ENCODE results near the gene PI4K2A. TPM values are rescaled to one million over a fixed set of nuclear protein-coding genes. Genes with fewer than 3 reads are reported as not detected.

Gene PI4K2A
- total and polyA plus RNA-seq, 2 of the 13 experiments (the other 11 are each of a cell fraction or from before 2014, with no cell fraction given) = 10.9 to 14.3 TPM

- ChIA-PET CTCF (ENCODE audit: low intra/inter-chr PET ratio, low total read pairs) (interaction anchor here (2.1 kb wide), 1 partner anchor 15 kb away, joined by 6 read pairs; no protein-coding TSS in a partner anchor), POLR2A (interaction anchor here (0.6 to 3.5 kb wide), 17 partner anchors 10 to 189 kb away, joined by 3 to 39 read pairs (median 5); partner anchors contain the start of genes HOGA1, PI4K2A, UBTD1 and ZFYVE27)
- H3K9ac ChIP-seq (ENCODE audit: insufficient read depth, low read depth, low read length) = peak overlapping the region; percentile 96
- intact Hi-C loops (cut with micrococcal nuclease; ENCODE audit: unreplicated experiment) (no loop called here), in situ Hi-C loops (cut with HindIII; ENCODE audit: extremely low pct_ligation_motif_present, low pct_unique_long_range_greater_than_20kb) (no loop called here)
- H3K79me2 ChIP-seq (ENCODE audit: insufficient read depth, low read length) = peaks cover 47% of the 10 kb centered on the region
- peaks cover 14% of the 10 kb centered on the region for H4K20me1 ChIP-seq (ENCODE audit: insufficient read depth, low read length)
- FAIRE-seq (no peak), ATAC-seq (peak; percentile 0; the same call in 1 of the 3 replicates), DNase-seq (ENCODE audit: low spot score) (no peak)
- no peaks in the 10 kb centered on the region; a peak in 1 of 5 replicates for H3K27me3 ChIP-seq (ENCODE audit: control insufficient read depth in 1 of 2, insufficient read depth in 2 of 2, low read length in 2 of 2)
- WGBS (ENCODE audit: low lambda C conversion rate) = 1% methylated on average over 6 of the region's 14 CpGs
- TSS peak; percentile 68 for BruUV-seq (replicated peaks)
- peak overlapping the region; percentile 92 for H3K27ac ChIP-seq (ENCODE audit: extremely low read length, insufficient read depth, low read length)
- peak overlapping the region; percentile 91 to 97 (median 95) for H3K4me3 ChIP-seq (replicated peaks in 1 of 3; ENCODE audit: insufficient read depth in 1 of 3, low read depth in 2 of 3, low read length in 3 of 3)
- H3K9me3 ChIP-seq (ENCODE audit: low read length) = no peaks in the 10 kb centered on the region
- H3K4me1 ChIP-seq (ENCODE audit: insufficient read depth, low read length) = peaks cover 59% of the 10 kb centered on the region
- H3K4me2 ChIP-seq (ENCODE audit: low read depth, low read length) = peak overlapping the region; percentile 93
- no peak overlapping the region for H2AFZ ChIP-seq (ENCODE audit: low read length)
- no peaks in the 10 kb centered on the region for H3K36me3 ChIP-seq (replicated peaks in 1 of 2; ENCODE audit: control insufficient read depth in 1 of 2, insufficient read depth in 2 of 2, low read length in 2 of 2)
- TF ChIP-seq HNF4A (CRISPR knock-in tag; IDR thresholded peaks at IDR 0.05) (no peak), ZNF629 (CRISPR knock-in tag; conservative IDR thresholded peaks at IDR 0.05) (peak; percentile 98), ZMYM3 (CRISPR knock-in tag; IDR thresholded peaks at IDR 0.05) (peak; percentile 89), SNAPC2 (CRISPR knock-in tag; IDR thresholded peaks at IDR 0.05) (no peak), ATF7-NPFF (CRISPR knock-in tag; IDR thresholded peaks at IDR 0.05; ENCODE audit: low read depth) (no peak), SUZ12 (IDR thresholded peaks at IDR 0.05; ENCODE audit: low read depth, low read length) (no peak), ZNF513 (CRISPR knock-in tag; conservative IDR thresholded peaks at IDR 0.05) (no peak), MED1 (CRISPR knock-in tag; IDR thresholded peaks at IDR 0.05) (no peak), SMARCC2 (IDR thresholded peaks at IDR 0.05) (no peak), CTCF (CRISPR knock-in tag; IDR thresholded peaks at IDR 0.05) (peak; percentile 20; the same call in 1 of the 2 replicates), HNRNPK (IDR thresholded peaks at IDR 0.05; ENCODE audit: low read depth, low read length, poor library complexity, severe bottlenecking) (no peak), KMT2B (CRISPR knock-in tag; IDR thresholded peaks at IDR 0.05) (no peak), ZNF121 (CRISPR knock-in tag; IDR thresholded peaks at IDR 0.05) (no peak; the same call in 1 of the 2 replicates), ZNF101 (CRISPR knock-in tag; IDR thresholded peaks at IDR 0.05; ENCODE audit: borderline replicate concordance, low read depth) (no peak), KMT2A (CRISPR knock-in tag; IDR thresholded peaks at IDR 0.05) (no peak), RCOR2 (CRISPR knock-in tag; IDR thresholded peaks at IDR 0.05) (peak; percentile 34; the same call in 1 of the 2 replicates), ZBTB33 (CRISPR knock-in tag; IDR thresholded peaks at IDR 0.05) (no peak), KDM5A (IDR thresholded peaks at IDR 0.05; ENCODE audit: borderline replicate concordance, low read length) (0 out of 2 replicates have a peak, but pooled peaks have one; percentile 27), KDM1A (CRISPR knock-in tag; IDR thresholded peaks at IDR 0.05) (peak; percentile 66), ONECUT2 (CRISPR knock-in tag; IDR thresholded peaks at IDR 0.05) (no peak), SNAI1 (CRISPR knock-in tag; IDR thresholded peaks at IDR 0.05; ENCODE audit: borderline replicate concordance) (0 out of 2 replicates have a peak, but pooled peaks have one; percentile 17)
Measured at GRCh38 chr10:97686301-97686961, 46.0 kb downstream of the PI4K2A start.
